NCI-H510A treated with DMSO at 0.1 percent for 48 hours (cell line): ENCODE results near the gene GPC2.

Source experiments
- DNase-seq: peaks from one replicate; lab custom pipeline; 2025; lab: John Stamatoyannopoulos, UW

Gene GPC2

GRCh38 chr7:100170101-100170897, 6.9 kb downstream of the GPC2 start:
- DNase-seq: no peak

DNA sequence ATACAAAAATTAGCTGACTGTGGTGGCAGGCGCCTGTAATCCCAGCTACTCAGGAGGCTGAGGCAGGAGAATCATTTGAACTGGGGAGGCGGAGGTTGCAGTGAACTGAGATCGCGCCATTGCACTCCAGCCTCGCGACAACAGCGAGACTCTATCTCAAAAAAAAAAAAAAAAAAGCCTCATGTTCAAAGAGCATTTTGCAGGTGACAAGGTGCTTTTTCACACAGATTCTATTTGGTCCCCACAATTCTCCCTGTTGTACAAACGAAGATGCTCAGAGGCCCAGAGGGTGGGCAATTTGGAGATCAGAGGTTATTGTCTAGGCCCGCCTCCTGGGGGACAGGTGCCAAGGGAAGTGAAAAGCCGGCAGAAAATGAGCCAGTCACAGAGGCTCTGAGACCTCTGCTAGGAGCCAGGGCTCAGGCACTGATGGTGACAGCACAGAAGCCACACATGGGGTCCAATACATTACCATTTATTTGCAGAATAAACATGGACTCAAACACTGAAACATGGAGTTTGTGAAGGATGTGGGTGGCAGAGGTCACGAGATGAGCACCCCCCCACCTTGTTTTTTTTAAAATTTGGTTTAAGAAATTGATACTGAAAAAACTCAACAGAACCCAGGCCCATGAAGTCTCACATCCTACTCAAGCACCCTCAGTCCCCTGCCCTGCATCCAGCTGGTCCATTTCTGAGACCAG, 7.9 kb downstream of the GPC2 start:
- DNase-seq: no peak

DNA sequence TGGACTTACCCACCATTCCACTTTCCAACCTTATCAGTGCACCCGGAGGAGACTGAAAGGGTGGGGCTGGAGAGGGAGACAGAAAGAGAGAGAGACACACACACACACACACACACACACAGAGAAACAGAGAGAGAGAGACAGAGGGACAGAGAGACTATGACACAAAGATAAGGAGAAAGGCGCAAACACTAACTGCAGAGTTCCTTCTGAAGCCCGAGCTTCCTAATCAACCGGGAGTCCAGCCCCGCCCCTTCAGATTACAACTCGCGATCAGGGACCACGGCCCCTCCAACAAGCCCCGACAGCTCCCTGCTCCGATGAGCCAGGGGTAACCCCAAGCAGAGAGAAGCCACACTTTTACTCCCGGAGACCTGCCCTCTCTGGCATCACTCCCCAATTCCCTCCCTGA, 9.3 kb downstream of the GPC2 start:
- no peak for DNase-seq

DNA sequence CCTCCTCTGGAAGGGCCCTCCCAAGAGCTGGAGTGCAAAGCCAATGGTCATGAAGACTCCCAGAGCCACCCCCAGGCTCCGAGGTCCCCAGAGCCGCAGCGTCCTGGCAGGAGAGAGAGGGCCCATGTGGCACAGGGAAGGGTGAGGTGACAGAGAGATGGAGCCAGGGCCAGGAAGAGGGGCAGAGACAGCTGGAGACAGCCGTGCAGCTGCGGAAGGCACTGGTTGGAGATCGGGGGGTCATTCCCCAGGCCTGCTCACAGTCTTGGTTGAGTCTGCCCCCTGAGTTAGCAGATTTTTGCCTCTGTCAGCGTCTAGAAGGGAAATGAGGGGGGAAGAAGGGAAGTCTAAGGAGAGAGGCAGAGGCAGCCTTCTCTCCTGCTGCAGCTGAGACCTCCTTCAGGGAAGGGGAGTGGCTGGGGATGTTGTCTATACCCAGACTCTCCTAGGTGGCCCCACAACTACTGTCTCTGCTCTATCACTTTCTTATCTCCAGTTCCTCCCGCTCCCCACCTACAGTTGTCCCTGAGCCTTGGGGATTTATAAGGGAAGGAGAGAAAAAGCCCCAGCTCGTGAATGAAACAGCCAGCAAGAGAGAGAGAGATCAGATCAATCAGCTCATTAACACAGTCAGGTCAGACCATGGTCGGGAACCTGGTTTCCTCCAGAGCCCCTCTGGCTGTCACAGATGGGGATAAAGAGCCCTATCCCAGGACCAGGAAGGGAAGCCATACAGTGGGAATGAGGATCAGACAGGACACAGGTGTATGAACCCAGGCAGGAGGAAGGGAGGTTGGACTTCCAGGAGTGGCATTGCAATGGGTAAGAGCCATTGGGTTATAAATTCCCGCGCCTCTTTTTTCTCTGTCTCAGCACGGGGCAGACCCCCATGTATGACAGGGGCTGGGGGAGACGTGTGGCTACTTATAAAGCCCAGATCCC, 9.9 kb downstream of the GPC2 start:
- DNase-seq: no peak

GRCh38 chr7:100166317-100166940, 10.8 kb downstream of the GPC2 start:
- DNase-seq: no peak

DNA sequence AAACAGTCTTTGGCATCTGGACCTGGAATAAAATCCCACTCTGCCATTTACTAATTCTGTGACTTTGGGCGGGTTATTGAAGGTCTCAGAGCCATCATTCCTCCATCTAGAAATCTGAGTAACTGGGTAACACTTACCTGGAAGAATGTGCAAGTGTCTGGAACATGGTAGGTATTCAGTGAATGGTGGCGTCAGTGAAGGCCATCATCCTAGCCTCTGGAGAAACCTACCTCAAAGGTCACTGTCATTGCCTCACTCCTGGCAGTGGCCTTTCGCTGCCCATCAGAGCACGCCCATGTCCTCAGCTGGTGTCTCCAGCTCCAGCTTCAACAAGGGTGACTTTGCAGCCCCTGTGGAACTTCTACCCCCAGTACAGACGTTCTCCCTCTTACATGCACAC, 13.3 kb downstream of the GPC2 start:
- DNase-seq: no peak

- no peak for DNase-seq
These were observed 14.1 kb downstream of the GPC2 start for GRCh38 chr7:100163006-100163531.

DNA sequence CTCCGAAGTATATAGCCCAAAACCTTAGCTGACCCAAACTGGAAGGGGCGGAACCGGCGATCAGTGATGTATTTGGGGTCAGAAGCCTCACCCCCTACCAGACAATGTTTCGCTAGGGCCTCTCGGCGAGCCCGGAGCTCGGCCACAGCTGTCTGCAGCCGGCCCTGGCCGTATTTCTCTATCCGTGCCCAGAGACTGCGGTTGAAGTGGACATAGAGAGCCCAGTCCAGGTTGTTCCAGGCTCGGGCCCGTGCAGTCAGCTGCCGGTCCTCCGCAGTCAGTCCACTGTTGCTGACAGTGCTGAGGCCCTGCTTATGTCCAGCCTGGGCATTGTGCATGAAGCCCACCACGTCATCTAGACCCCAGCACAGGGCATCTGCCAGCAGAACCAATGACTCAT, 17.1 kb downstream of the GPC2 start:
- no peak for DNase-seq

DNA sequence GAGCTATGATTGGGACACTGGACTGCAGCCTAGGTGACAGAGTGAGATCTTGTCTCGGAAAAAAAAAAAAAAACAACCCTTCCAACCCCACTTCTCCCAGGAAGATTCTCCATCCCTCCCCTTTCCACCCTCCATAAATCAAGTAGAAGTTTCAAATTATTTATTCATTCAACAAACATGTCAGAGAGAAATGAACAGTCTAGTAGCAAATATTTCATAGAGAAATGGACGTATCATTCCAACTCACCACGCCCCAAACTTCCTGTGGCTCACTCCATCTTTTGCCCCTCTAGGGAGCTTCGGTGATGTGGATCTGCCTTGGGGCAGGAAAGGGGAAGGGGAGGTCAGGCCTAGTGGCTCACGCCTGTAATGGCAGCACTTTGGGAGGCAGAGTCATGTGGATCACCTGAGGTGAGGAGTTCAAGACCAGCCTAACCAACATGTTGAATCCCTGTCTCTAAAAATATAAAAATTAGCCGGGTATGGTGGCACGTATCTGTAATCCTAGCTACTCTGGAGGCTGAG, 18.0 kb downstream of the GPC2 start:
- no peak for DNase-seq

DNA sequence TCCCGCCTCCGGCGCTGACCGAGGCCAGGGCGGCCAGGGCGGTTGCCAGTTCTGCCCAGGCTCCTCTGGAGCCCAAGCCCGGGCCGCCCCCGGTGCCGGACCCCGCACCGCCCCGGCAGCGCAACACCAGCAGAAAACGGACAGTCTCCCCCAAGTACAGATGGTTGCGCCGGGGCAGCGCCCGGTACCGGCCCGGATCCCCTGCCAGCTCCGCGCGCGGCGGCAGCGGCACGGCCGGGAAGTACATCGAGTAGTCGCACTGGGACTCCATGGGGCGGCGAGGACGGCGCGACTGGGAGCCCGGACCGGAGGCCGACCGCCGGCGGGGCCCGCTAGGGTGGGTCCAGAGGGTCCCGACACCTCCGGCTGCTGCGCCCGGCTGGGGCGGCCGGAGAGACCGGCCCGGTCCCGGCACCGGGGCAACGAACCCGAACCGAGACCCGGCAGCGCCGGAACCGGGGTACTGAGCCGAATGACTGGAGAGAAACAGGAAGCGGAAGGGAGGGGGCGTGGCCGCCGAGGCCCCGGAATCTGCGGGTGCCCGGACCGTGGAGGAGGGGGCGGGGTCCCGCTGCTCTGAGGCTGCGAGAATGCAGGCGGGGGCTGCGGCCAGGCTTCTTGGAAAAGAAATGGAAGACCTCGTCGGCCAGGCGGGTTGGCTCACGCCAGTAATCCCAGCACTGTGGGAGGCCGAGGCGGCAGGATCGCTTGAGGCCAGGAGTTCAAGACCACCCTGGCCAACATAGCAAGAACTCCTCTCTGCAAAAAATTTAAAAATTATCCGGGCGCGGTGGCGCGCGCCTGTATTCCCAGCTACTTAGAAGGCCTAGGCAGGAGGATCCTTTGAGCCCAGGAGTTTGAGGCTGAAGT, 18.7 kb downstream of the GPC2 start, which contains the start of gene TRAPPC14:
TSS of gene TRAPPC14 (minus strand) at position 495 of the 870 bp plus-strand sequence. CDS start at position 271, 224 bp downstream.
- DNase-seq: peak; percentile 67

DNA sequence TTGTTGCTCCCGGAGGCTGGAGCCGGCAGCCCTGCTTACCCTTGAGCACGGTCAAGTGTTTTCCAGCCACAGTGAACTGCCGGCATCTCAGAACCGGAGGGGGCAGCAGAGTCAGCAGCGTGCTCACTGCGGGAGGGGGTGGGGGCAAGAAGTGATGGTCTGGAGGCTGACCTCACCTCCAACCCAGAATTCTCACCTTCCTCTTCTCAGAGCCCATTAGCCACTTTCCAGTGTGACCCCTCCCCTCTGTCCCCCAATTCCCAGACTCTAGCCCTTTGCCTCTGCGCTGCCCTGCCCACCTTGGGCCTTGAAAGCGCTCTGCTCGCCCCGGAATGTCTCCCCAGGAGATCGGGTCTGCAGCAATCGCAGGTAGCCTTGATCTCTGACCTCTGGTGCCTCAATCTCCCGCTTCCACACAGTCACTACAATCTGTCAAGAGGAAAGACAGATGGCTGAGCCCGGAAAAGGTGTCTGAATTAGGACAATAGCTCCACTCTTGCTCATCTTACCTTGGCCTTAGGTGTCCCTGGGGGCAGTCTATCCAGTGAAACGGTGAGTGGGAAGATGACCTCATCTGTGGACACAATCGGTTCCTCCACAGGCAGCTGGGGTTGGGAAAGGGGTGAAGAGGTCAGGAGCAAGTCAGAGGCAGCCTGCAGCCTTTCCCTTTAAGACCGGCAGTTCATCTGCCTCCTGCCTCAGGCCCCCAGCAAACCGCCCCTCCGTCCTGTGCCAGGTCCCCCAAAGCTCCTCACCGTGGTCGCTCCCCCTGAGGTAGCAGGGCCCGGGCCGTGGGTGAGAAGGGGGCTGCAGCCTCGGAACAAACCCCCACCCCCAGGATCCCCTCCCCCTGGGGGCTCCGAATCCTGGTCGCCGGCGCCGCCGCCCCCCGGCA, 19.6 kb downstream of the GPC2 start:
- no peak for DNase-seq

GRCh38 chr7:100157069-100157333, 20.2 kb downstream of the GPC2 start:
- no peak for DNase-seq

DNA sequence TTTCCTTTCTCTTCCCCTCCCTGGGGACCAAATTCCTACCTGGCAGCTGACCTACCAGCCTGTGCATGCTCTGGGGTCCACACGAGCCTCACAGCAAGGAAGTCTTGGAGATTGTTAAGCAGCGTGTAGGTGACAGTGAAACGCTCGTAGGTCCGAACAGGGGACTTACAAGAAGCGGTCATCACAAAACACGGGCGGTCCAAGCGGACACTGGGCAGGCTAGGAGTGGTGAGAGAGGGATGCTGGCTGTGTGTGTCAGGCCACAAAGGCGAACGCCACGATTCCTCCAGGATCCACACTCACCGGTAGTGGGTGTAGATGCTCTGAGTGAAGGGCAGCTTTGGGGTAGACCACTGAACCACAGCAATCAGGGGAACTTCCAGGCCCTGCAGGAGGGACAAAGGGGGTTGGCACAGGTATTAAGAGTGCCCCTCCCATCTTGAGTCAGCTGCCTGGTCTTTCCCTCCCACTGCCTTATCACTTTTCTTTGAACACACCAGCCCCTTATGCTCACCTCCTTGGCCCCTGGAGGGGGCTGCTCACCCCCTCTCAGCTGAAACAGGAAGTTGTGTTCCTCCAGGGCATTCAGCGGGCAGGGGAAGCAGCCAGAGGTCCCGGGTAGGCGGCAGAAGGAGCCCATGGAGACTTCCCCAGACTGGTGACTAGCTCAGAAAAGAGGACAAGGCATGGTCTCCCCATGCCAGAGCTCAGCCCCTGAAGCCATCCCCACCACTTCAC, 20.7 kb downstream of the GPC2 start:
- no peak for DNase-seq

- DNase-seq: no peak
These were observed 21.4 kb downstream of the GPC2 start for GRCh38 chr7:100155553-100156317.

DNA sequence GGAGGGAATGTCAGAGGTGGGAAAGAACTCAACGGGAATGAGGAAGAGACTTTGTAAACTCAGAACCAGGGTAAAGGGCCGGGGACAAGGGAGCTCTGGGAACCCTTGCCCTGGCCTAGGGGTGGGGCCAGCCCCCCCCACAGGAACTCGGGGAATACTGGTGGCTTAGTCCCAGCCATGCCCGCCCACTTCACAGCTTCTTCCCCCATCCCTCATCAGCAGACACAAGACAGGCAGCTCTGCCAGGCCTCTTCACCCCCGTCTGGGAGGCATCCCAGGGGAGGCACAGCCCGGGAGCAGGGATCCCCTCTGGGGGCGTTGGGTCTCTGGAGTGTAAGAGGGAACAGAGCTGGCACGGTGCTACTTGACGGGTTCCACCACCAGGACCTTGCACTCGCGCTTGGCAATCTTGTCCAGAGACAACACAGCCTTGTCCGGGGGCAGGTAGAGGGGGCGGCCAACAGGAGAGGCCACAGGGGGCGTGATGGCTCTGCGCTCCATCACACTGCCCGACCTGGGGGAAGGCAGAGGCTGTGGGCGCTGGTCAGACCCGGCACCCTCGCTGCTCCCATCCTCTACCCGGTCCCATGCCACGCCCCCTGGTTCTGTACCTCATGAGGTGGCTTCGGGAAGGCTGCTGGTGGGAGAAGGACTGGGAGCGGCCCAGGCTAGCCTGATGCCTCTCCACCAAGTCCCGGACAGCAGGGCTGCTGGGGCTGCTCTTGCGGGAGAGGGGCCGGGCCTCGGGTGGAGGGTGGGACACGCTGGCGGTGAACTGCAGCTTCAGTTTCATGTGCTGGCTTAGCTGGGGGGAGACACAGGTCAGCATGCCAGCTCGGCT, 22.3 kb downstream of the GPC2 start:
- no peak for DNase-seq

GRCh38 chr7:100153708-100154535, 23.3 kb downstream of the GPC2 start:
- DNase-seq: no peak
